Activated CD8-positive, alpha-beta T cell treated with anti-CD3 and anti-CD28 coated beads, Interleukin-2, amount 10 ng/mL, durations not matched to agents 7 days and 5 days (primary cell): Measurements from ENCODE around the gene OR1D2. TPM values are rescaled to one million over a fixed set of nuclear protein-coding genes. Genes with fewer than 3 reads are reported as not detected.

Experiments
- ATAC-seq: fragments of 150-1000 bp; cut with Tn5 transposase; one replicate; pipeline ENCODE4 v1.10.0; 2021; ENCODE audit warnings: moderate library complexity
- CTCF ChIA-PET: fragments of 350-600 bp; sonication (Branson Sonifier 250); formaldehyde crosslinking; loops from one replicate; lab custom pipeline; 2021; ENCODE audit warnings: antibody characterized with exemption; lab: Charles Lee
- POLR2A ChIA-PET: fragments of 350-600 bp; sonication (Branson Sonifier 250); formaldehyde crosslinking; loops from one replicate; lab custom pipeline; 2021; ENCODE audit warnings: antibody characterized with exemption; lab: Charles Lee
- DNase-seq: peaks from one replicate; pipeline ENCODE4 v3.0.0-alpha.2; 2020
- H3K27ac Mint-ChIP-seq: one replicate; pipeline ENCODE4 v1.8.0; 2021; ENCODE audit warnings: mild to moderate bottlenecking, mixed read lengths
- H3K27me3 Mint-ChIP-seq: one replicate; pipeline ENCODE4 v1.8.0; 2021; ENCODE audit warnings: low read depth, mixed read lengths
- H3K36me3 Mint-ChIP-seq: one replicate; pipeline ENCODE4 v1.8.0; 2021; ENCODE audit warnings: low read depth, mixed read lengths
- H3K4me1 Mint-ChIP-seq: one replicate; pipeline ENCODE4 v1.8.0; 2021; ENCODE audit warnings: low read depth, mixed read lengths
- H3K4me3 Mint-ChIP-seq: one replicate; pipeline ENCODE4 v1.8.0; 2021; ENCODE audit warnings: mild to moderate bottlenecking, mixed read lengths
- H3K9me3 Mint-ChIP-seq: one replicate; pipeline ENCODE4 v1.8.0; 2022; ENCODE audit warnings: mixed read lengths; ENCODE audit not compliant: insufficient read depth
- total RNA-seq, 2 experiments: library from RNA; stranded (reverse); gene quantifications; one replicate each; pipeline ENCODE4 v1.2.3, GENCODE V29; 2021

The OR1D2 gene
- total RNA-seq, 2 experiments from 2014 or later = not detected

DNA sequence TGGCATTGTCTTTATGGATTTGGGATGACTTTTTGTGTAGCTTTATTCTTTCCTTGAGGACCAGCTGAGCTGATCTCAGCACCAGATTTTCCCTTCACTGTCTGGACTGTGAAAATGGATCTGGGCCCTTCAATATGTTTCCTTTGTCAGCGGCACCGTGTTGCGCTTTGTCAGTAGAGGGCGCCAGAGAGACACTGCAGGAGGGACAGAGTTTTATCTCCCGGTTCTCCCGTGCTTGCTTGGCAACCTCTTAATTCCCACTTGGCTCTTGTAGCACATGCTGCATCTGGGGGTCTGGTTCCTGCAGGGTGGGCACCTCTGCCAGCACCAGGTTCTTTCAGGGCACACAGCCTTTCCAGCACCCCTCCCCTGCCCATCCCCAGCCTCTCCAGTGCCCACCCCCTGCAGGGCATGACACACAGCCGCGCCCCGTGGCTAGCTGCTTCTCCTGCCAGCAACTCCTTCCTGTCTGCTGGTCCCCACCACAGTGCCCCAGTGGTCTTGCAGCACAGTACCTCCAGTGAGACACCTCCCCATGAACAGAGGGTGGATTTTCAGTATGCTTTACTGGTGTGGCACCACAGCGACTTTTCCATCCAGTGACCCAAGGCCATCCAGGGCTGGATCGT lies 60.4 kb downstream of the OR1D2 start:
- CTCF ChIA-PET = interaction anchor here (0.9 to 1.3 kb wide), 2 partner anchors 8 to 14 kb away, joined by 3 to 4 read pairs; no protein-coding TSS in a partner anchor
- DNase-seq = peak; percentile 40

DNA sequence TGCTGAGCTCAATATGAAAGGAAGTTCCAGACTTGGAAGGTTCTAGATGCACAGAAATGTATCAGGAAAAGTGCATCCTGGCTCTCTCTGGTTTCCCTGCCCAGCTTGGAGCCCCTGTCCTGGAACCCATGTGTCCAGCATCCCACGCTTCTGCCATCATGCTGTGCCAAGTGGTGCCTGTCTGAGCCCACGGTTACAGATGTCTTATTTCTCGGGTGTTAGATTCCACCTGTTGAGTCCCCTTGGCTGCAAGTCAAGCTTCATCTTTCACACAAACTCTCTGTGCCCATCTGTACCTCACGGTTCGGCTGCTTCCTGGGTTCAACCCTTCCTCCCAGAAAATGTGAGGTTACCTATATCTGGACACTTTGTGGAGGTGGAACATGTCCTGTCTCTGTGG lies 63.3 kb downstream of the OR1D2 start:
- Mint-ChIP-seq H3K4me1 (no peaks in the 10 kb centered on the region), H3K36me3 (no peaks in the 10 kb centered on the region), H3K27ac (no peak overlapping the region), H3K27me3 (peaks cover 8% of the 10 kb centered on the region), H3K9me3 (peaks cover 19% of the 10 kb centered on the region), H3K4me3 (no peak overlapping the region)
- DNase-seq = no peak
- ChIA-PET POLR2A (interaction anchor here (0.6 kb wide), 1 partner anchor 81 kb away, joined by 4 read pairs; no protein-coding TSS in a partner anchor), CTCF (no interaction called here)
- no peak for ATAC-seq

More for the DNA sequence above, 60.4 kb downstream of the OR1D2 start:
- no peak for ATAC-seq
- Mint-ChIP-seq H3K27me3 (peaks cover 9% of the 10 kb centered on the region), H3K4me1 (peaks cover 9% of the 10 kb centered on the region), H3K36me3 (no peaks in the 10 kb centered on the region), H3K9me3 (peaks cover 19% of the 10 kb centered on the region), H3K4me3 (no peak overlapping the region), H3K27ac (no peak overlapping the region)
- POLR2A ChIA-PET = no interaction called here

DNA sequence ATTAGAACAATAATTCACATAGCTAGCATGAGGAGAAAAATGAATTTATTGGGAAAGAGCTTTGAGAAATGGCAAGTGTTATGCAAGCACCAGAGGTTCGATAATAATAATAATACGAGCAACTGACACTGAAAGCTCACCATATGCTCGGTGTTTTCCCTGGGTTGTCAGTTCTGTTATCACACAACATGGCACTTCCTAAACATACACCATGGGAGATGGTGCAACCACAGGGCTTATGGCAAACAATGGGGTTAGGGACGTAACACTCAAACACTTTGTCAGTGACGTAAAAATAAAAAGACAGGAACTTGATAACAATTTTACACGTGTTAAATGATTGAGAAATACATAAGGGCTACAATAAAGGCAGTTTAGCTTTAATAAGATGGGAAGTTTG lies 64.5 kb downstream of the OR1D2 start:
- ChIA-PET POLR2A (no interaction called here), CTCF (interaction anchor here (0.8 kb wide), 1 partner anchor 9 kb away, joined by 3 read pairs; no protein-coding TSS in a partner anchor)
- DNase-seq (no peak), ATAC-seq (no peak)
- peaks cover 5% of the 10 kb centered on the region for H3K27me3 Mint-ChIP-seq
- no peak overlapping the region for H3K4me3 Mint-ChIP-seq
- no peaks in the 10 kb centered on the region for H3K4me1 Mint-ChIP-seq
- H3K36me3 Mint-ChIP-seq = no peaks in the 10 kb centered on the region
- peaks cover 19% of the 10 kb centered on the region for H3K9me3 Mint-ChIP-seq
- H3K27ac Mint-ChIP-seq = no peak overlapping the region

DNA sequence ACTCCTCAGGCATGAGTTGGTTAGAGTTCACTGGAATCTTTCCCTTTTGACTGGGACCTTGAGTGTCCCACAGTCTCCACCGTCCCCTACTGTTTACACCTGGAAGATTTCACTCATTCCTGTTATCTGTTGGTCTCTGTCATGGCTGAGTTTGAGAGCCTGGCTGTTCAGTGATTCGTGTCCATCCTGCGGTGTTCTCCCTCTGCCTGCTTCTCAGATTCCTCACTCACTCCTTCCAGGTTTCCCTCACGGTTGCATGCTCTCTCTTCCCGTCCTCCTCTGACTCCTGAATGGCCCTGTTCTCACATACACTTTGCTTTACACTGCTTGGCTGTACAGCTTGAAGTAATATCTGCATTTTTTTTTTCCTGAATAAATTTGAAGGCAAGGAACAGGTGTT lies 65.3 kb downstream of the OR1D2 start:
- Mint-ChIP-seq H3K4me1 (no peaks in the 10 kb centered on the region), H3K36me3 (no peaks in the 10 kb centered on the region), H3K4me3 (no peak overlapping the region), H3K27ac (no peak overlapping the region), H3K9me3 (peaks cover 12% of the 10 kb centered on the region), H3K27me3 (peaks cover 5% of the 10 kb centered on the region)
- ChIA-PET CTCF (no interaction called here), POLR2A (no interaction called here)
- DNase-seq (peak; percentile 11), ATAC-seq (no peak)

Other genes with a start within 250 kb of the OR1D2 start
- not detected for gene OR1D5, start 40.8 kb downstream of the OR1D2 start, total RNA-seq
- gene OR1G1, start 23.1 kb upstream of the OR1D2 start, total RNA-seq = not detected
- not detected for gene OR1A2, start 93.1 kb upstream of the OR1D2 start, total RNA-seq
- not detected for gene OR1A1, start 103.2 kb upstream of the OR1D2 start, total RNA-seq
- under 1 TPM; 0.18 to 0.26 TPM for gene OR3A1, start 193.9 kb upstream of the OR1D2 start, total RNA-seq